Fibroblast of pulmonary artery (primary cell): ENCODE results near the gene HTR3D.

Experiments used
- DNase-seq: peaks from one replicate; pipeline ENCODE4 v3.0.0-alpha.2; 2010; ENCODE audit warnings: low read depth
- H3K4me3 ChIP-seq: replicated peaks from 2 replicates; pipeline ENCODE4 v1.5.1; 2011; ENCODE audit warnings: low read depth, mild to moderate bottlenecking, control low read depth, low read length, moderate library complexity
- TF ChIP-seq, protein P1 (sequence below): IDR thresholded peaks from 2 replicates; pipeline ENCODE4 v1.5.1; 2011; ENCODE audit warnings: mild to moderate bottlenecking, control low read depth, low read length, inconsistent platforms; ENCODE audit errors: missing control alignments

Gene HTR3D

GRCh38 chr3:184039414-184039813 lies 7.9 kb downstream of the HTR3D start:
- H3K4me3 ChIP-seq, result no peak overlapping the region
- peak; percentile 14 for DNase-seq
- TF ChIP-seq, protein P1, sequence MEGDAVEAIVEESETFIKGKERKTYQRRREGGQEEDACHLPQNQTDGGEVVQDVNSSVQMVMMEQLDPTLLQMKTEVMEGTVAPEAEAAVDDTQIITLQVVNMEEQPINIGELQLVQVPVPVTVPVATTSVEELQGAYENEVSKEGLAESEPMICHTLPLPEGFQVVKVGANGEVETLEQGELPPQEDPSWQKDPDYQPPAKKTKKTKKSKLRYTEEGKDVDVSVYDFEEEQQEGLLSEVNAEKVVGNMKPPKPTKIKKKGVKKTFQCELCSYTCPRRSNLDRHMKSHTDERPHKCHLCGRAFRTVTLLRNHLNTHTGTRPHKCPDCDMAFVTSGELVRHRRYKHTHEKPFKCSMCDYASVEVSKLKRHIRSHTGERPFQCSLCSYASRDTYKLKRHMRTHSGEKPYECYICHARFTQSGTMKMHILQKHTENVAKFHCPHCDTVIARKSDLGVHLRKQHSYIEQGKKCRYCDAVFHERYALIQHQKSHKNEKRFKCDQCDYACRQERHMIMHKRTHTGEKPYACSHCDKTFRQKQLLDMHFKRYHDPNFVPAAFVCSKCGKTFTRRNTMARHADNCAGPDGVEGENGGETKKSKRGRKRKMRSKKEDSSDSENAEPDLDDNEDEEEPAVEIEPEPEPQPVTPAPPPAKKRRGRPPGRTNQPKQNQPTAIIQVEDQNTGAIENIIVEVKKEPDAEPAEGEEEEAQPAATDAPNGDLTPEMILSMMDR, result no peak

DNA sequence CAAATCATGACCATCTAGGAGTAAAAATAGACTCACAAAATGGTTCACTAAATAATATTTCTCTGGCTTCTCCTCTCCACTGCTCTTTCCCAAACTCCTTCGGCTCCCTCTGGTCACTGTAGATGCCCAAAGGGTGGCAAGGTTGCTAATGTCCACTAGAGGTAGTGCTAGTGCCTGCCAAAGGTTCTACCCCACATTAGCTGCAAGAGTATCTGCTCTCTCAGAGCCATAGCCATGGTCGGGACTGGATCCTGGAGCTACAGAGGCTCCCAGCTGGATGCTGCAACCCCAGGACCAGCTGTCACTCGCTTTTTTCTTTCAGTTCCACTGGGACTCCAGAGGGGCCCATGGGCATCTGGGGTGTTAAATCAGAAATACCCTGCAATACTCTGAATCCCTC lies 8.5 kb downstream of the HTR3D start:
- DNase-seq, result peak; percentile 54
- H3K4me3 ChIP-seq, result no peak overlapping the region
- TF ChIP-seq, protein P1, result peak; percentile 56

- TF ChIP-seq, protein P1, result no peak
- H3K4me3 ChIP-seq, result no peak overlapping the region
- DNase-seq, result no peak
Observed at GRCh38 chr3:184042617-184043016, 11.1 kb downstream of the HTR3D start.

GRCh38 chr3:184045995-184046394 lies 14.5 kb downstream of the HTR3D start:
- TF ChIP-seq, protein P1, result no peak
- DNase-seq, result no peak
- H3K4me3 ChIP-seq, result no peak overlapping the region

DNA sequence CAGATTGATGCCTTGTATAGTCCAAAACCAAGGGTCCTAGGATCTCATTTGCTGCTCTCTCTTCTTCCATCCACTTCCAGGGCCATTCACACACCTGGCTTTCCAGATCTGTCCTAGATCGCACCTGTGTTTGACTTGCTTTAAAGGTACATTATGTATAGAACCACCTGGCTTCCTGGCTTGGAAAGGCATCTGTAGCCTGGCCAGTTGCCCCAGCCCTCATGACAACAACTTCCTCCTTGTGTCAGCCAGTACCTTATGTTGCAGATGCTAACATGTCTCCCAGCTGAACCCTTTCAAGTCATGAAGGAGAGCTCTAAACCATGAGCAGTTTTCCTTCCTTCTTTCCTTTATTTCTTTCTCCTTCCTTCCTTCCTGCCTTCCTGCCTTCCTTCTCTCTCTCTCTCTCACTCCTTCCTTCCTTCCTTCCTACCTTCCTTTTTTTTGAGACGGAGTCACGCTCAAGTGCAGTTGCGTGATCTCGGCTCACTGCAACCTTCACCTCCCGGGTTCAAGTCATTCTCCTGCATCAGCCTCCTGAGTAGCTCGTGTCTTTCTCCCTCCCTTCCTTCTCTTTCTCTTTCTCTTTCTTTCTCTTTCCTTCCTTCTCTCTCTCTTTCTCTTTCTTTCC lies 18.8 kb downstream of the HTR3D start:
- TF ChIP-seq, protein P1, result no peak
- no peak for DNase-seq
- no peak overlapping the region for H3K4me3 ChIP-seq

GRCh38 chr3:184052767-184053166 lies 21.2 kb downstream of the HTR3D start, which contains the start of gene HTR3C:
Gene HTR3C, plus strand, starts transcription at chr3:184053047. Its CDS starts 34 bp downstream, at chr3:184053081.
- TF ChIP-seq, protein P1, result no peak
- no peak within 1 kb of the TSS for H3K4me3 ChIP-seq
- DNase-seq, result no peak

DNA sequence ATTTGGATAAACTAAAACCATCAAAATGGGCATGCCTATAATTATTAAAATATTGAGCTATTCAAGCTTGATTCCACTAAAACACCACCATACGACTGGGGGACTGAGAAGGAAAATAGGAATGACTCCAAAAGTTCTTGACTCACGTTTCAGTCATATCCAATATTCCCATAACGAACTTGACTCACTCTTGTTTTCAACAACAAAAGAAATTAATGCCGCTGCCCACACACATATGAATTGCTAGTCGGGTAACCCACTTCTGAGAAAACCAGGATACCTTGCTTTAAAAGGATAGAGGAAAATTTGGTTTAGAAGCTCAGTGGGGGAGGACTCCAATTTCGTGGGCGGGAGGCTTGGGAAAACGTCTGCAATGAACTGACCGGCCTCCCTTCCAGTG lies 26.5 kb downstream of the HTR3D start:
- H3K4me3 ChIP-seq, result no peak overlapping the region
- peak; percentile 18 for DNase-seq
- TF ChIP-seq, protein P1, result no peak
